Right lobe of liver (tissue), 6 donors: ENCODE data around the gene RBM45. TPM values are rescaled to one million over a fixed set of nuclear protein-coding genes. Genes with fewer than 3 reads are reported as not detected.

Experiments used
- ATAC-seq, 4 donors: fragments of 200-7000 bp; cut with Tn5 transposase; one replicate each; pipeline ENCODE4 v1.9.1; 2020; ENCODE audit warnings: mild to moderate bottlenecking in 4 of 4, moderate library complexity in 4 of 4
- DNase-seq, 3 donors: peaks; one replicate each; pipeline ENCODE4 v3.0.0-alpha.2; 2020
- H3K27ac ChIP-seq, 3 donors: fragments of 200-600 bp; one replicate each; pipeline ENCODE4 v1.8.0; 2022
- H3K27me3 ChIP-seq, 2 donors: fragments of 200-600 bp; one replicate each; pipeline ENCODE4 v1.8.0; 2022
- H3K36me3 ChIP-seq, 4 donors: fragments of 200-600 bp; sonication (generic) in 1 of 4; one replicate each; pipeline versions ENCODE4 v1.5.1 to v1.8.0; 2017 to 2022; ENCODE audit warnings: control low read depth in 1 of 4
- H3K4me1 ChIP-seq, 4 donors: fragments of 200-600 bp; sonication (generic) in 1 of 4; one replicate each; pipeline versions ENCODE4 v1.5.1 to v1.8.0; 2017 to 2022; ENCODE audit warnings: control low read depth in 1 of 4
- H3K4me3 ChIP-seq, 3 donors: fragments of 200-600 bp; one replicate each; pipeline ENCODE4 v1.8.0; 2022
- H3K9me3 ChIP-seq, 4 donors: fragments of 200-600 bp; sonication (generic) in 1 of 4; one replicate each; pipeline versions ENCODE4 v1.5.1 to v1.8.0; 2017 to 2022; ENCODE audit warnings: control low read depth in 1 of 4
- CTCF ChIP-seq, 4 donors: fragments of 200-600 bp in 3 of 4; fragments of 450-650 bp in 1 of 4; IDR thresholded peaks; one replicate each; pipeline versions ENCODE4 v1.5.1 to v1.8.0; 2016 to 2022; ENCODE audit warnings: antibody characterized with exemption in 4 of 4, mild to moderate bottlenecking in 2 of 4
- POLR2A ChIP-seq: fragments of 450-650 bp; IDR thresholded peaks from one replicate; pipeline ENCODE4 v1.6.1; 2017; ENCODE audit warnings: antibody characterized with exemption, mild to moderate bottlenecking
- WGBS: methylation state at CpG from one replicate; pipeline ENCODE4 v1.1.6; 2018; ENCODE audit warnings: low coverage, low lambda C conversion rate; ENCODE audit not compliant: insufficient coverage; ENCODE audit errors: missing lambda C conversion rate; 5-methylcytosine and 5-hydroxymethylcytosine counted together
- intact Hi-C, 2 donors: fragments of 100-400 bp; cut with DNase I; formaldehyde crosslinking; loops; one replicate each; pipeline versions ENCODE4 v1.11.2 to v1.14.1; 2022
- total RNA-seq, 6 experiments: library from RNA; depleted of rRNA in 2 of 6; stranded (reverse); fragments of >200 nt in 2 of 6; fragmentation: NEBNext Ultra II Directional in 3 of 6; extraction: Animal tissue kit (Norgen Biotek cat#: 25700) in 3 of 6; gene quantifications; one replicate each; pipeline versions ENCODE4 v1.1.0 to v1.2.4, GENCODE V29; 2016 to 2023
- donor health status: DM: no; HTN: yes; CAD: no.
- donor health status: DM: no; HTN: no; CAD: no.
- donor health status: DM: no; HTN: no; CAD: no.
- donor health status: DM: no; HTN: yes; CAD: no.
- donor health status: DM: no; HTN: yes; CAD: no.

RBM45 gene
- total RNA-seq, 6 experiments from 2014 or later: 5.1 to 7.4 (median 5.6) TPM

DNA sequence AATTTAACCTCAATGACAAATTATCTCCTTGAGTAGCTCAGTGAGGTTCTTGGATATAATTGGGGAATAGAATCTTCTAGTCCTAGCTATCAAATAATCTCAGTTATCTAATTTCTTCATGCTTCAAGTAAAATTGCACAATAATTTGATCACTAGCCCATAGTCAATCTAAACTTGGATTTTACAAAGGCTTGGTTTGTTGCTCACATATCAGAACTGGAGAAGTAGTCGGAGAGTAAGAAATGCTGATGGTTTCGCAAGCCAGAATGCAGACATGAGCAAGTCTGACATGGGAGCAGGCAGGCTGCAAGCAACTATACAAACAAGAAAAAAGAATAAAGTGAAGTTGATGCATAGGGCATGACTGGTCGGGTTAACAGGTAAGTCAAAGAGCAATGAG lies 28.0 kb upstream of the RBM45 start:
- Histone ChIP-seq H3K4me3 (no peak overlapping the region), H3K36me3 (no peaks in the 10 kb centered on the region), H3K27ac (no peak overlapping the region), H3K27me3 (no peaks in the 10 kb centered on the region), H3K4me1 (no peaks in the 10 kb centered on the region), H3K9me3 (no peaks in the 10 kb centered on the region)
- WGBS: 42% methylated on average over 3 of the region's 3 CpGs
- no peak for ATAC-seq
- no peak for DNase-seq
- TF ChIP-seq POLR2A (no peak), CTCF (IDR thresholded peaks at IDR 0.05) (no peak)
- intact Hi-C loops: no loop called here

DNA sequence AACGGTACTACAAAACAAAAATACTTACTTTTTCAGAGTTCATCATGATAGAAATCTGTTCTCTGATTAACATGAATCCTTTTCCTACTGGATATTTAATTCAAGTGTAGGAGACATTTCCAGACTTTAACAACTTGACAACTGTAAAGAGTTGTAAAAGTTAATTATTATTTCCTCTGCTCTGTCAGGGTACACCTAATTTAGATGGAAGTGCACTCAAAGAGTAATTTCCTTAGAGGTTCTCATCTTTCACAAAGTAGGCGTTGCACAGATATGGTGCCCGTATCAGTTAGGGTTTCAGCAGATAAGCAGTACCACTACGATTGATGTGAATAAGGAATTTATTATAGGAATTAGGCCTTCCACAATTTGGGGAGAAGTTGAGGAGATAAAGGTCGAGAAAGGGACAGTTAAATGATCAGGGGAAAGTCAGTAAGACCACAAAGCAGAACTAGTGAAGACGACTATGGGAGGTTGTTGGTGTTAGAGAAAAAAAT lies 23.4 kb upstream of the RBM45 start:
- intact Hi-C loops: no loop called here
- Histone ChIP-seq H3K4me1 (no peaks in the 10 kb centered on the region), H3K9me3 (no peaks in the 10 kb centered on the region), H3K36me3 (no peaks in the 10 kb centered on the region), H3K27ac (no peak overlapping the region), H3K27me3 (no peaks in the 10 kb centered on the region), H3K4me3 (no peak overlapping the region)
- 60% methylated on average over 6 of the region's 6 CpGs for WGBS
- ATAC-seq (no peak), DNase-seq (no peak)
- no peak for TF ChIP-seq CTCF (IDR thresholded peaks at IDR 0.05)
- no peak for TF ChIP-seq POLR2A

DNA sequence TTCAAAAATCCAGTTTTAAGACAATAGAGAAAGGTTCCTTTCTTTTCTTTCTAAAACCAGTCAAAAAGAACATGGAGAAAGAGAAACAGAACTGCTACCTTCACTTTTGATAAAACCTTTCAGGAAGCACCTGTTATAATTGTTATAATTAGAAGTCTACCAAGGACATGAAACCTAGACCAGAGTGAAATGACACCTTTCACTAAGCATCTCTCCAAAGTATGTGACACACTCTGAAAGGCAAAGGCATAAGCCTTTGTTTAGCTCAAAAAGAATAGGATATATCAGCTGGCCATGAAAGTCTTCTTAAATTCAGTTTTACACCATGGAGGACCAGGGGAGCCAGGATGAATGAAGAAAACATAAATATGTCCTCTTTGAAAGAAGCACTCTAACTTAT lies 18.8 kb upstream of the RBM45 start:
- Histone ChIP-seq H3K27ac (no peak overlapping the region), H3K36me3 (no peaks in the 10 kb centered on the region), H3K27me3 (no peaks in the 10 kb centered on the region), H3K4me3 (no peak overlapping the region), H3K4me1 (no peaks in the 10 kb centered on the region), H3K9me3 (no peaks in the 10 kb centered on the region)
- DNase-seq: no peak
- ATAC-seq: no peak
- intact Hi-C loops: no loop called here
- TF ChIP-seq CTCF (IDR thresholded peaks at IDR 0.05) (no peak), POLR2A (no peak)

DNA sequence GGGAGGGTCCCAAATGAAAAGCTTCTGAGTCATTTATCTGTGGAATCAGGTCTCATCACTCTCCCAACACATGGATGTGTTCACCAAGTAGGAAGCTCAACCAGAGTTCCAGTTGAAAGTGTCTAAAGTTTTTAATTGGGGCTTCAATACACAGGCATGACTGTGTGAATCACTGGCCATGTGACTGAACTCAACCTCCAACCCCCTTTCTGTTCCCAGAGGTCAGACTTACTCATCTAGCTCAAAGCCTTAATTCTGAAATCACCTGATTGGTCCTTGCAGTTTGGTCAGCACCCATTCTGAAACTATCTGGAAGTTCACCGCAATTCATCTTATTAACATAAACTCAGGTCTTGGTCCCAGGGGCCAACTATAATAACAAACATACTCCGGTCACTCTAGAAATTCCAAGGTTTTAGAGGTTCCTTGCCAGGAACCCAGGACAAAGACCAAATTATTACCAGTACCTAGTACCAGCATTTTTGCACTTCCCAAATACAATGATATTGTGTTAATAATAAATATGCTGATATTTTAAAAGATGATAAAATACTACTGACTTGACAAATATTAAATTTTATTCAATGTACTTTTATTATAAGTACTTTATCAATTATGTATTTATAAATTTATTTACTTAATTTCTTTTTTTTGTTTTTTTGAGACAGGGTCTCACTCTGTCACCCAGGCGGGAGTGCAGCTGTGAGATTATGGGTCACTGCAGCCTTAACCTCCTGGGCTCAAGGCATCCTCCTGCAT lies 10.7 kb upstream of the RBM45 start:
- DNase-seq: no peak
- intact Hi-C loops: no loop called here
- ATAC-seq: no peak
- Histone ChIP-seq H3K27me3 (no peaks in the 10 kb centered on the region), H3K9me3 (no peaks in the 10 kb centered on the region), H3K4me3 (no peak overlapping the region), H3K4me1 (no peaks in the 10 kb centered on the region), H3K27ac (no peak overlapping the region), H3K36me3 (no peaks in the 10 kb centered on the region)
- TF ChIP-seq CTCF (IDR thresholded peaks at IDR 0.05) (no peak), POLR2A (no peak)
- WGBS: 90% methylated on average over 3 of the region's 3 CpGs

GRCh38 chr2:178105566-178105965 lies 6.7 kb upstream of the RBM45 start:
- H3K27ac ChIP-seq: no peak overlapping the region
- 55% methylated on average over 2 of the region's 2 CpGs for WGBS
- ATAC-seq (no peak), DNase-seq (no peak)
- no peak overlapping the region for H3K4me3 ChIP-seq
- H3K4me1 ChIP-seq: no peaks in the 10 kb centered on the region
- TF ChIP-seq POLR2A: no peak
- TF ChIP-seq CTCF (IDR thresholded peaks at IDR 0.05): no peak
- intact Hi-C loops: no loop called here
- H3K36me3 ChIP-seq: no peaks in the 10 kb centered on the region
- H3K27me3 ChIP-seq: no peaks in the 10 kb centered on the region
- no peaks in the 10 kb centered on the region for H3K9me3 ChIP-seq
